Nephron (organoid): ENCODE measurements around the gene RHOF.

Experiments used
- H3K27ac Mint-ChIP-seq, 3 experiments: 2 replicates each; pipeline ENCODE4 v1.8.0; 2020; ENCODE audit warnings: mixed read lengths in 3 of 3, mild to moderate bottlenecking in 2 of 3, moderate library complexity in 1 of 3
- H3K27me3 Mint-ChIP-seq: 2 replicates; pipeline ENCODE4 v1.8.0; 2021; ENCODE audit warnings: low read depth, mild to moderate bottlenecking, moderate library complexity, mixed read lengths
- H3K36me3 Mint-ChIP-seq: 2 replicates; pipeline ENCODE4 v1.8.0; 2020; ENCODE audit warnings: low read depth, mixed read lengths
- H3K4me1 Mint-ChIP-seq: 2 replicates; pipeline ENCODE4 v1.8.0; 2020; ENCODE audit warnings: mixed read lengths
- H3K4me3 Mint-ChIP-seq, 3 experiments: 2 replicates each; pipeline ENCODE4 v1.8.0; 2020; ENCODE audit warnings: mild to moderate bottlenecking in 3 of 3, mixed read lengths in 3 of 3, moderate library complexity in 2 of 3
- H3K9me3 Mint-ChIP-seq: 2 replicates; pipeline ENCODE4 v1.8.0; 2020; ENCODE audit warnings: mixed read lengths
- TF ChIP-seq, protein P1 (sequence below), 3 experiments: fragments of 200-600 bp; sonication (generic); IDR thresholded peaks; one replicate each; pipeline ENCODE4 v1.5.0; 2021; ENCODE audit warnings: antibody characterized with exemption in 3 of 3; ENCODE audit not compliant: unreplicated experiment in 3 of 3

The RHOF gene

GRCh38 chr12:121753844-121754264, 39.6 kb downstream of the RHOF start:
- Mint-ChIP-seq H3K27me3 (no peaks in the 10 kb centered on the region), H3K4me1 (peaks cover 4% of the 10 kb centered on the region), H3K4me3 (no peak overlapping the region), H3K36me3 (peaks cover 9% of the 10 kb centered on the region), H3K27ac (no peak overlapping the region), H3K9me3 (no peaks in the 10 kb centered on the region)
- TF ChIP-seq, protein P1, sequence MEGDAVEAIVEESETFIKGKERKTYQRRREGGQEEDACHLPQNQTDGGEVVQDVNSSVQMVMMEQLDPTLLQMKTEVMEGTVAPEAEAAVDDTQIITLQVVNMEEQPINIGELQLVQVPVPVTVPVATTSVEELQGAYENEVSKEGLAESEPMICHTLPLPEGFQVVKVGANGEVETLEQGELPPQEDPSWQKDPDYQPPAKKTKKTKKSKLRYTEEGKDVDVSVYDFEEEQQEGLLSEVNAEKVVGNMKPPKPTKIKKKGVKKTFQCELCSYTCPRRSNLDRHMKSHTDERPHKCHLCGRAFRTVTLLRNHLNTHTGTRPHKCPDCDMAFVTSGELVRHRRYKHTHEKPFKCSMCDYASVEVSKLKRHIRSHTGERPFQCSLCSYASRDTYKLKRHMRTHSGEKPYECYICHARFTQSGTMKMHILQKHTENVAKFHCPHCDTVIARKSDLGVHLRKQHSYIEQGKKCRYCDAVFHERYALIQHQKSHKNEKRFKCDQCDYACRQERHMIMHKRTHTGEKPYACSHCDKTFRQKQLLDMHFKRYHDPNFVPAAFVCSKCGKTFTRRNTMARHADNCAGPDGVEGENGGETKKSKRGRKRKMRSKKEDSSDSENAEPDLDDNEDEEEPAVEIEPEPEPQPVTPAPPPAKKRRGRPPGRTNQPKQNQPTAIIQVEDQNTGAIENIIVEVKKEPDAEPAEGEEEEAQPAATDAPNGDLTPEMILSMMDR (IDR thresholded peaks at IDR 0.05; ENCODE audit: unreplicated experiment in 3 of 3): no peak

GRCh38 chr12:121751749-121752351, 41.6 kb downstream of the RHOF start:
- Mint-ChIP-seq H3K36me3 (peaks cover 6% of the 10 kb centered on the region), H3K27ac (no peak overlapping the region), H3K9me3 (no peaks in the 10 kb centered on the region), H3K4me3 (no peak overlapping the region), H3K27me3 (no peaks in the 10 kb centered on the region), H3K4me1 (peaks cover 12% of the 10 kb centered on the region)
- TF ChIP-seq, protein P1 (IDR thresholded peaks at IDR 0.05; ENCODE audit: unreplicated experiment in 3 of 3): no peak

GRCh38 chr12:121751034-121751433, 42.5 kb downstream of the RHOF start:
- TF ChIP-seq, protein P1 (IDR thresholded peaks at IDR 0.05; ENCODE audit: unreplicated experiment in 3 of 3): no peak
- Mint-ChIP-seq H3K4me1 (peaks cover 12% of the 10 kb centered on the region), H3K4me3 (no peak overlapping the region), H3K9me3 (no peaks in the 10 kb centered on the region), H3K27me3 (no peaks in the 10 kb centered on the region), H3K36me3 (peaks cover 4% of the 10 kb centered on the region), H3K27ac (no peak overlapping the region)

- Mint-ChIP-seq H3K36me3 (peaks cover 4% of the 10 kb centered on the region), H3K27ac (no peak overlapping the region), H3K4me1 (peaks cover 12% of the 10 kb centered on the region), H3K9me3 (no peaks in the 10 kb centered on the region), H3K4me3 (no peak overlapping the region), H3K27me3 (no peaks in the 10 kb centered on the region)
- TF ChIP-seq, protein P1 (IDR thresholded peaks at IDR 0.05; ENCODE audit: unreplicated experiment in 3 of 3): no peak
These were observed 43.0 kb downstream of the RHOF start for GRCh38 chr12:121750507-121750955.

GRCh38 chr12:121749267-121749666, 44.2 kb downstream of the RHOF start:
- TF ChIP-seq, protein P1 (IDR thresholded peaks at IDR 0.05; ENCODE audit: unreplicated experiment in 3 of 3): no peak
- Mint-ChIP-seq H3K4me1 (peaks cover 12% of the 10 kb centered on the region), H3K36me3 (peaks cover 4% of the 10 kb centered on the region), H3K27ac (peak overlapping the region; percentile 85 to 92 (median 90)), H3K27me3 (no peaks in the 10 kb centered on the region), H3K4me3 (no peak overlapping the region), H3K9me3 (no peaks in the 10 kb centered on the region)
